Left lobe of liver (tissue), 2 donors: Measurements from ENCODE around the gene MFSD6L. TPM values are rescaled to one million over a fixed set of nuclear protein-coding genes. Genes with fewer than 3 reads are reported as not detected.

ENCODE experiments used
- ATAC-seq: fragments of 200-7000 bp; cut with Tn5 transposase; one replicate; pipeline ENCODE4 v1.9.1; 2020; ENCODE audit warnings: mild to moderate bottlenecking, moderate library complexity
- DNase-seq: peaks from one replicate; pipeline ENCODE4 v3.0.0-alpha.2; 2020; ENCODE audit warnings: low spot score
- total RNA-seq: library from RNA; stranded (reverse); gene quantifications from one replicate; pipeline ENCODE4 v1.2.1, GENCODE V29; 2021
- donor health status: DM: no; HTN: no; CAD: no; lungs with moderate emphysema.
- donor health status: DM: no; HTN: yes; CAD: no.

The MFSD6L gene
- total RNA-seq, 1 donor from 2014 or later, result not detected

DNA sequence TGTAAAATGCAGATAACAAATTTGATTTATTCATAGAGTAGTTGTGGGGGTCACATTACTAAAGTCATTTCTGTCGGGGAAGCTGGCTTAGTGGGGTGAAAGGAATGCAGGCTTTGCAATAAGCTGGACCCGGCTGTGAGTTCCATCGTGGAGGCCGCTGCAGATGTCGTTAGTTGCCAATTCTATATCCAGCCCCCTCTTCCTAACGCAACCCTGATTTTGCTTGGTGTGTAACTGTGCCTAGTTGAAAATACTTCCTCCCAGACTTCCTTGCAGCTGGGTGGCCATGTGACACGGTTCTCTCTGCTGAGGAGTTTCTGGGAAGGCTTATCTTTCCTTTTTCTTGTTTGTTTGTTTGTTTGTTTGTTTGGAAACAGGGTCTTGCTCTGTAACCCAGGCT, 4.5 kb downstream of the MFSD6L start:
- ATAC-seq (no peak), DNase-seq (no peak)

- ATAC-seq, result no peak
- DNase-seq, result no peak
Measured at GRCh38 chr17:8793649-8794048, 5.5 kb downstream of the MFSD6L start.

DNA sequence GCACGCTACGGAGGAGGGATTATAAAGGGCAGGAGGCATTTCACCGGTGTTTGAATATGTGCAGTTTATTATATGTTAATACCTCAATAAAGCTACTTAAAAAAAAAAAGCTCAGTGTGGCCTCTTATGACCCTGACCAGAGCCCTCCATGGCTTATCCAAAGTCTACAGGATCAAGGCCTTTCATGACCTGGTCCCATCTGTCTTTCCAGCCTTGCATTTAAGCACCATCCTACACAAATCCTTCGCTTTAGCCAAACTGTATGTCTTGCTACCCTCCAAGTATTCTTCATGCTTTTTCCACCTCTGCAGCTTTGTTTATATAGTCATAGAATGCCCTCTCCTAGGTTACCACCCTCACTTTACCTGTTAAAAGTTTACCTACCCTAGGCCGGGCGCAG, 6.5 kb downstream of the MFSD6L start:
- no peak for DNase-seq
- no peak for ATAC-seq

- ATAC-seq, result no peak
- DNase-seq, result no peak
Measured at GRCh38 chr17:8791910-8792270, 7.3 kb downstream of the MFSD6L start.

- ATAC-seq (no peak), DNase-seq (no peak)
Measured at GRCh38 chr17:8791248-8791909, 7.8 kb downstream of the MFSD6L start.

- DNase-seq (no peak), ATAC-seq (no peak)
Measured at GRCh38 chr17:8789743-8790142, 9.4 kb downstream of the MFSD6L start.

DNA sequence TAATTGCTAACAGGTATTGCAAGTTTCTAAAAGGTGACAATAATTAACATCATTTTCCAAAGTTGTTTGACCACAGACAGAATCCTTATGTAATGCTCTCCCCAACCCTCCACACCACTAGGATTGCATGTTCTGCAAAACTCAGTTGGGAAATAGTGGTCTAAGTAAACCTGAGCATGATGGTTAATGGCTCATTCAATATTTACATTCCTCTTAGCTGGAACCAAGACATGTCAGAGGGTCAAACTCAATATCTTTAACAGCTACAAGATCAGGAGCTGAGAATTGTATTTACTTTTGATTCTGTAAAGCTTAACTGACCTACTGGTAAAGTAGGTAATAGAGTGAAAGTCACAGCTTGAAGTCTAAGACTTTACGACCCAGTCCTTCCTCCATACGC, 10.2 kb downstream of the MFSD6L start:
- no peak for ATAC-seq
- DNase-seq, result no peak

GRCh38 chr17:8785547-8786413, 13.4 kb downstream of the MFSD6L start:
- DNase-seq, result peak; percentile 79
- peak; percentile 99 for ATAC-seq

GRCh38 chr17:8782176-8782575, 17.0 kb downstream of the MFSD6L start:
- no peak for DNase-seq
- ATAC-seq, result no peak

DNA sequence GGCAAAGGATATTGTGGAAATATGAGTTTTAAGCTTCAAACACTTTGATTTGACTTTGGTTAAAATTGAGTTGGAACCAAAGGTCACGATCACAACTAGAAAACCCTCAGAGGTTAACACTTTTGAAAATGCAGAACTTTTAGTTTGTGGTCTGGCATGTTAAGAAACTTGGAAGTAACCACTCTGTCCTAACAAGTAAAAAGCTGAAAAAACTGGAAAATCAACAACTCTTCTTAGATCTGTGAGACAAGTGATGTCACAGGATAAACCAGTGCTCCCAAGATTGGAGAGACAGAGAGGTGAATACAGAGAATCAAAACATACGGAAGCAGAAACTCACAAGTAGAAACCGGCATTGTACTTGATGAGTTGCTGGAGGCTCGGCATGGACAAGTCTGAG, 17.4 kb downstream of the MFSD6L start:
- no peak for ATAC-seq
- no peak for DNase-seq

DNA sequence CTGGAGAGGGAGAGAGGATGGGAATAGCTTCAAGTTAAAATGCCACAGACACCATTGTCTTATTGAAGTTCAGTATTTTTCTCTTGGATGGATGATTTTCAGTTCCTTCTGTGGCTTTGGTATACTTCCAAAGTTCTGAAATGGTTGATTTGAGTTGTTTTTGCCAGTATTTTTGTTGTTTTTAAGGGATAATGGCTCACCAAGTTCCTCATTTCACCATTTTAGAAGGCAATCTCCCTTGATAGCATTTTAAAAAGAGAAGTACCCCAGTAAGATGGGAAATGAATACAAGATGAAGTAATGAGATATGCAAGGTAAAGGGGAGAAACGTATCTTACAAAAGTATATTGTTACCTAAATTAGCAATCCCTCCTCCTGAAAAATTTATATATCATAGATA, 22.3 kb downstream of the MFSD6L start:
- DNase-seq (no peak), ATAC-seq (no peak)

GRCh38 chr17:8776248-8776647, 22.9 kb downstream of the MFSD6L start:
- no peak for DNase-seq
- no peak for ATAC-seq

DNA sequence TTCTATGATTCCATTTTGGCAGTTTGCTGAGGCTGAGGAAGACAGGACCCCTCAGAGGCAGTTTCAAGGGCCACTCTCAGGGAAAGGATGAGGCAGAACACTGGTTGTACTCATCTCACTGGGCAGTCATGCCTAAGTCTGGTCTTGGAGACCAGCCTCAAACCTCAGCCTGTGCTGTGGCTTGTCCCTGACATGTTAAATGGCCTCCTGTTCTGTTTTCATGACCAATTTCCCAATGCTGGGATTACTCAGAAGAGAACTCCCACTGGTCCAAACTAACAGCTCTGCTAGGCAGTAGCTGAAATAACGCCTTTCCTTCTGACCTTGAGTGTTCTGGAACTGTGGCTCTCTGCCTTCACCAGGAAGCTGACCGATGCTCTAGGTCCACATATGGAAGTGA, 32.4 kb downstream of the MFSD6L start:
- DNase-seq, result no peak
- no peak for ATAC-seq

DNA sequence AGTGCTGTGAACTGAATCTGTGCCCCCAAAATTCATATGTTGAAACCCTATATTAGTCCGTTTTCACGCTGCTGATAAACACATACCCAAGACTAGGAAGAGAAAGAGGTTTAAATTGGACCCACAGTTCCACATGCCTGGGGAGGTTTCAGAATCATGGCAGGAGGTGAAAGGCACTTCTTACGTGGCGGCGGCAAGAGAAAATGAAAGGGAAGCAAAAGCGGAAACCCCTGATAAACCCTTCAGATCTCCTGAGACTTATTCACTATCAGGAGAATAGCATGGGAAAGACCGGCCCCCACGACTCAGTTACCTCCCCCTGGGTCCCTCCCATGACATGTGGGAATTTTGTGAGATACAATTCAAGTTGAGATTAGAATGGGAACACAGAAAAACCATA, 37.2 kb downstream of the MFSD6L start:
- DNase-seq, result no peak
- no peak for ATAC-seq

- ATAC-seq (no peak), DNase-seq (no peak)
Measured at GRCh38 chr17:8758137-8758596, 41.0 kb downstream of the MFSD6L start, which contains the start of gene SPDYE4. SPDYE4 (minus strand) TSS chr17:8758546; CDS start chr17:8758382, 164 bp downstream.

DNA sequence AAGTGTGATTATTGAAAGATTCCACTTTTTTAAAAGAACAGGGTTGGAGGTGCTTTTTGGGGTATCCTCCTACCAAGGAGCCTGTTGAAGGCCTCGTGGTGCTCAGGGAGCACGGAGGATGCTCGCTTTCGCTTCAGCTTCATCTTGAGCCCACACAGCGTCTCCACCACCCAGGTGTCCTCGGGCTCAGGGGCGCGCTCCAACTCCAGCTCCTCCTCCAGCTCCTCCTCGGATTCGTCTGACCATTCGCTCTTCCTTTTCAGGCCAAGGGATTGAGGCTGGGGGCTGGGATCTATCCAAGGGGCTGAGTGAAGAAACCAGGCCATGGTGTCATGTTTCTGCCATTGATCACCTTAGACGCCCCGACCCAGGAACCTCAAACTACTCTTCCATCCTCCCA, 42.0 kb downstream of the MFSD6L start:
- ATAC-seq (no peak), DNase-seq (no peak)

DNA sequence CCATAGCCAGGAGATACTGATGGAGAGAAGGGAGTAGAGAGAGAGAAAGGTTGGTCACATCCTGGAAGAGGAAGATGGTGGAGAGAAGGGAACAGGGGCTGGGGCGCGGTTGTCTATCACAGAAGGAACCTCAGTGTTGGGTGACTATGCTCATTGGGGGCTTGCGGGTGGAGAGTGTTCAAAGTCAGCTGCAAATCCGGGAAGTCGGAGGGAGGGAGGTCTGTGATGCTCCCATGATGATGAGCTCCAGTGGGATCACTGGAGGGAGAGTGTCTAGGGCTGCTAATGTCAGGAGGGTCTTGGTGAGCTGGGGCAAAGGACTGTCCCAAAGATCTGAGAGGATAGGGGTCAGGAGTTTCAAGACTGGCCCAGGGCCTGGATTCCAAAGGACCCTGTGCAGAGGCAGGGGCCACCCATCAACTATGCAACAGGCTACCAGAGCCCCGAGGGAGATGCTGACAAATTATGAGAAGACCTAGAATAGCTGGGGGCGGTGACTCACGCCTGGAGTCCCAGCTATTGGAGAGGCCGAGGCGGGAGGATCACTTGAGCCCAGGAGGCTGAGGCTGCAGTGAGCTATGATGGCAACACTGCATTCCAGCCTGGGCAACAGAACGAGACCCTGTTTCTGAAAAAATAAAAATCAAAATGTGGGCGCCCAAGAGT, 43.4 kb downstream of the MFSD6L start:
- DNase-seq (no peak), ATAC-seq (no peak)

GRCh38 chr17:8754890-8755289, 44.3 kb downstream of the MFSD6L start:
- ATAC-seq, result no peak
- DNase-seq, result no peak

- no peak for DNase-seq
- ATAC-seq, result peak; percentile 83
Measured at GRCh38 chr17:8753976-8754440, 45.2 kb downstream of the MFSD6L start.

- no peak for DNase-seq
- no peak for ATAC-seq
Measured at GRCh38 chr17:8753136-8753975, 45.8 kb downstream of the MFSD6L start.

GRCh38 chr17:8749616-8750015, 49.5 kb downstream of the MFSD6L start:
- no peak for DNase-seq
- ATAC-seq, result no peak
